ENCODE data around the gene XAGE3. TPM values are rescaled to one million over a fixed set of nuclear protein-coding genes. Genes with fewer than 3 reads are reported as not detected.
"Not testable (repeated sequence)": the region's sequence is repeated elsewhere in the genome, so short reads cannot be mapped to it uniquely, and the experiment has no call there.

The XAGE3 gene
- polyA plus RNA-seq, 2 donors = not detected

DNA sequence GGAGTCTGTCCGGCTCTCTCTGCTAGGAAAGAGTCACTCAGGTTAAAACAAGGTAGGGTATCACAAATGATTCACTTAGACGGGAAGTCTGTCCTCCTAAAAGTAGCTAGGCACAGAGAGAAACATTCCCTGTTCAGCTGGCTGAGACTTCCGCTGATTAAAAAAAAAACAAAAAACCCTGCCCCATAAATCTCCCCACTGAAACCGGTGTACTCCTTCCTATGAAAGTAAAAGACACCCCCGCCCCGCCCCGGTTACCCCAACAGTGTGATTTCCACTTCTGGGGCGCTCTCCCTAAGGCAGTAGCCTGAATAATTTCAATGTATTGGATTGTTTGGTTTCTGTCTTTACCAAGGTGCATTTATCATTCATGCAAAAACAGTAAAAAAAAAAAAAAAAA is 28.6 kb upstream of the XAGE3 start:
- H3K27ac ChIP-seq (ENCODE audit: low read depth in 2 of 2, low read length in 1 of 2) = not testable (repeated sequence)

DNA sequence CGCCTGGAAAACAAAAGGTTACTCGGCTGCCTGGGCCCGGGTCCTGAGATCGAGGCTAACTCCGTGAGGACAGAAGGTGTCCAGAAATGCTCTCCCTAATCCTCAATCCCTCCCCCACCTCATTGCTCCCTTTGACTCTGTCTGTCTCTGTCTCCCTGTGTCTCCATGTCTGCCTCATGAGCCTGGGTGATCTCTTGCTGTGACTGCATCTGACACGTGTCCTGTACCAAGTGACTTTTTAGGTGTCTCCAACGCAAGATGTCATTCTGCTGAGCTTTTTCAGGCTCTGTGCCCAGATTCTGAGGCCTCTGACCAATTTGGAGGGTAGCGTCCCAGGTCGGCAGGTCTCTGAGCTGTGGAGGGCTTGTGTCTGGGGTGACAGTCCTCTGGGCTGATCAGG is 20.2 kb upstream of the XAGE3 start:
- not testable (repeated sequence) for H3K4me1 ChIP-seq (ENCODE audit: control insufficient read depth in 2 of 2, insufficient read depth in 2 of 2, low read length in 1 of 2); H3K27ac ChIP-seq (ENCODE audit: low read depth in 2 of 2, low read length in 1 of 2); H3K9me3 ChIP-seq (ENCODE audit: control insufficient read depth in 2 of 2, insufficient read depth in 1 of 2, low read depth in 1 of 2, low read length in 1 of 2); H3K27me3 ChIP-seq (ENCODE audit: control insufficient read depth in 1 of 2, insufficient read depth in 2 of 2, low read length in 2 of 2); H3K36me3 ChIP-seq (ENCODE audit: control insufficient read depth in 2 of 2, insufficient read depth in 2 of 2, low read length in 1 of 2); H3K4me3 ChIP-seq (ENCODE audit: low read depth in 1 of 2, low read length in 2 of 2)
- no CpG with 5 or more reads among the region's 9 CpGs for WGBS, 2 donors

More for the DNA sequence above, 28.6 kb upstream of the XAGE3 start:
- not testable (repeated sequence) for H3K4me3 ChIP-seq (ENCODE audit: low read depth in 1 of 2, low read length in 2 of 2); H3K27me3 ChIP-seq (ENCODE audit: control insufficient read depth in 1 of 2, insufficient read depth in 2 of 2, low read length in 2 of 2); H3K36me3 ChIP-seq (ENCODE audit: control insufficient read depth in 2 of 2, insufficient read depth in 2 of 2, low read length in 1 of 2); H3K4me1 ChIP-seq (ENCODE audit: control insufficient read depth in 2 of 2, insufficient read depth in 2 of 2, low read length in 1 of 2); H3K9me3 ChIP-seq (ENCODE audit: control insufficient read depth in 2 of 2, insufficient read depth in 1 of 2, low read depth in 1 of 2, low read length in 1 of 2)
- WGBS, 2 donors = no CpG with 5 or more reads among the region's 8 CpGs

DNA sequence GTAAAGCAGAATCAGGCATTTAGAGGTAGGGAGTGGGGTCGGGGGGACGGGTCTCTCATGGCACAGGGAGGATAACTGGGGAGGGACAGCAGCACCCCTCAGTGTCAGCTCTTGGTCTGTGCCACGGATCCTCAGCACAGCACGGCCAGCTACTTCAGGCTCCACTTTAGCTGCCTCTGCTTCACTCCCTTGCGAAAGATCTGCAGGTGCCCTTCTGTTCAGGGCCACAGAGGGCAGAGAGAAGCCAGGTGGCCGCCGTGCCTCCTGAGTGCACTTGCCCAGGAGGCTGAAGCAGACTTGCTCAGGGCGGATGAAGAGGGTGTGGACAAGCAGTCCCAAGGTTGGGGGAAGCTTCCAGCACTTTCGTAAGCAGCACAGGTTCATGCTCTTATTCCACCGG is 19.6 kb upstream of the XAGE3 start:
- not testable (repeated sequence) for H3K36me3 ChIP-seq (ENCODE audit: control insufficient read depth in 2 of 2, insufficient read depth in 2 of 2, low read length in 1 of 2); H3K9me3 ChIP-seq (ENCODE audit: control insufficient read depth in 2 of 2, insufficient read depth in 1 of 2, low read depth in 1 of 2, low read length in 1 of 2); H3K27me3 ChIP-seq (ENCODE audit: control insufficient read depth in 1 of 2, insufficient read depth in 2 of 2, low read length in 2 of 2); H3K27ac ChIP-seq (ENCODE audit: low read depth in 2 of 2, low read length in 1 of 2); H3K4me1 ChIP-seq (ENCODE audit: control insufficient read depth in 2 of 2, insufficient read depth in 2 of 2, low read length in 1 of 2); H3K4me3 ChIP-seq (ENCODE audit: low read depth in 1 of 2, low read length in 2 of 2)
- no CpG with 5 or more reads among the region's 10 CpGs for WGBS, 2 donors

DNA sequence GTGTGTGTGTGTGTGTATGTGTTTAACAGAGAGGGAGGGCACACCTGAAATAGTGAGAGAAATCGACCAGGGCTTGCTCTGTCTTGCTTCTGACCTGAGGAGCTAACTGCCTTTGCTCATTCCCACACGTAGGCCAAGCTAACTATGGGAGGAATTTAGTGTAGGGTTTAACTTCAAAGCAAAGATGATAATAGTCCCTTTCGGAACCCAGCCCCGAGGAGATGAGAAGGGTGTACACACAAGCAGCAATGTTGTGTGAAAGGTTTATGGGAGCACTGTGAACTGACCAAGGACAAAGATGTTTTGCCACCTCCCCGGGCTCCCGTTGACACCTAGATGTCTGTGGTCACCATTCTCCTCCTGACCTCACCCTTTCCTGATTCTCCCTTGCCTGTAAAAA is 8.5 kb upstream of the XAGE3 start:
- H3K9me3 ChIP-seq (ENCODE audit: control insufficient read depth in 2 of 2, insufficient read depth in 1 of 2, low read depth in 1 of 2, low read length in 1 of 2); H3K4me1 ChIP-seq (ENCODE audit: control insufficient read depth in 2 of 2, insufficient read depth in 2 of 2, low read length in 1 of 2); H3K27me3 ChIP-seq (ENCODE audit: control insufficient read depth in 1 of 2, insufficient read depth in 2 of 2, low read length in 2 of 2); H3K27ac ChIP-seq (ENCODE audit: low read depth in 2 of 2, low read length in 1 of 2); H3K4me3 ChIP-seq (ENCODE audit: low read depth in 1 of 2, low read length in 2 of 2); H3K36me3 ChIP-seq (ENCODE audit: control insufficient read depth in 2 of 2, insufficient read depth in 2 of 2, low read length in 1 of 2): not testable (repeated sequence)
- WGBS, 2 donors = 51 to 71% methylated on average over 6 of the region's 6 CpGs

GRCh38 chrX:52875436-52875835 is 7.6 kb upstream of the XAGE3 start:
- not testable (repeated sequence) for H3K27ac ChIP-seq (ENCODE audit: low read depth in 2 of 2, low read length in 1 of 2); H3K36me3 ChIP-seq (ENCODE audit: control insufficient read depth in 2 of 2, insufficient read depth in 2 of 2, low read length in 1 of 2); H3K4me1 ChIP-seq (ENCODE audit: control insufficient read depth in 2 of 2, insufficient read depth in 2 of 2, low read length in 1 of 2); H3K4me3 ChIP-seq (ENCODE audit: low read depth in 1 of 2, low read length in 2 of 2); H3K27me3 ChIP-seq (ENCODE audit: control insufficient read depth in 1 of 2, insufficient read depth in 2 of 2, low read length in 2 of 2); H3K9me3 ChIP-seq (ENCODE audit: control insufficient read depth in 2 of 2, insufficient read depth in 1 of 2, low read depth in 1 of 2, low read length in 1 of 2)
- 84 to 90% methylated on average over 10 of the region's 10 CpGs for WGBS, 2 donors

- H3K4me3 ChIP-seq (ENCODE audit: low read depth in 1 of 2, low read length in 2 of 2) = no peak overlapping the region
- 68 to 83% methylated on average over 5 of the region's 5 CpGs for WGBS, 2 donors
Measured at GRCh38 chrX:52874661-52875060, 6.8 kb upstream of the XAGE3 start.

GRCh38 chrX:52873825-52874224 is 5.9 kb upstream of the XAGE3 start:
- not testable (repeated sequence) for H3K9me3 ChIP-seq (ENCODE audit: control insufficient read depth in 2 of 2, insufficient read depth in 1 of 2, low read depth in 1 of 2, low read length in 1 of 2); H3K27ac ChIP-seq (ENCODE audit: low read depth in 2 of 2, low read length in 1 of 2); H3K4me3 ChIP-seq (ENCODE audit: low read depth in 1 of 2, low read length in 2 of 2); H3K4me1 ChIP-seq (ENCODE audit: control insufficient read depth in 2 of 2, insufficient read depth in 2 of 2, low read length in 1 of 2); H3K36me3 ChIP-seq (ENCODE audit: control insufficient read depth in 2 of 2, insufficient read depth in 2 of 2, low read length in 1 of 2); H3K27me3 ChIP-seq (ENCODE audit: control insufficient read depth in 1 of 2, insufficient read depth in 2 of 2, low read length in 2 of 2)

More at GRCh38 chrX:52874661-52875060, 6.8 kb upstream of the XAGE3 start:
- H3K27ac ChIP-seq (ENCODE audit: low read depth in 2 of 2, low read length in 1 of 2) = no peak overlapping the region
- H3K27me3 ChIP-seq (ENCODE audit: control insufficient read depth in 1 of 2, insufficient read depth in 2 of 2, low read length in 2 of 2) = peaks cover 0 to 3% of the 10 kb centered on the region in 2 donors
- no peaks in the 10 kb centered on the region for H3K4me1 ChIP-seq (ENCODE audit: control insufficient read depth in 2 of 2, insufficient read depth in 2 of 2, low read length in 1 of 2)
- H3K9me3 ChIP-seq (ENCODE audit: control insufficient read depth in 2 of 2, insufficient read depth in 1 of 2, low read depth in 1 of 2, low read length in 1 of 2) = no peaks in the 10 kb centered on the region
- H3K36me3 ChIP-seq (ENCODE audit: control insufficient read depth in 2 of 2, insufficient read depth in 2 of 2, low read length in 1 of 2) = no peaks in the 10 kb centered on the region

DNA sequence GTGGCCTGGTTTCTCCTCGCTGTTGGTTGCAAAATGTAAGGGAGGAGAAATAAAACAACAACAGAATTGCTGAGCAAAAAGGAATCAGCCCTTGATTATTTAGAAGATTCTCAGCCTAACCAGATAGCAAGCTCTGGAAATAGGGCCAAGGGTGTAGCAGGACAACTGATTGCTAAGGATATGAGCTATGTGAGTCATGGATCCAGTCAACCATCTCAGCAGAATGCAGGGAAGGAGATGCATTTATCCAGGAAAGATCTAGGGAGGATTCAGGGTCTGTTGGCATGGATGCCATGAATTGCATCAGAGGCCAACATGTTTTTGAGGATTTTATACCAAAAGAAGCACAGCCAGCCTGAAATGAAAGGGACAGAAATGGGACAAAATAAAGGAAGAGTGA is 2.2 kb upstream of the XAGE3 start:
- Histone ChIP-seq H3K4me1 (ENCODE audit: control insufficient read depth in 2 of 2, insufficient read depth in 2 of 2, low read length in 1 of 2) (no peaks in the 10 kb centered on the region), H3K9me3 (ENCODE audit: control insufficient read depth in 2 of 2, insufficient read depth in 1 of 2, low read depth in 1 of 2, low read length in 1 of 2) (no peaks in the 10 kb centered on the region), H3K27ac (ENCODE audit: low read depth in 2 of 2, low read length in 1 of 2) (no peak overlapping the region), H3K36me3 (ENCODE audit: control insufficient read depth in 2 of 2, insufficient read depth in 2 of 2, low read length in 1 of 2) (no peaks in the 10 kb centered on the region), H3K27me3 (ENCODE audit: control insufficient read depth in 1 of 2, insufficient read depth in 2 of 2, low read length in 2 of 2) (peaks cover 0 to 3% of the 10 kb centered on the region in 2 donors), H3K4me3 (ENCODE audit: low read depth in 1 of 2, low read length in 2 of 2) (no peak overlapping the region)
- 59 to 88% methylated on average over 1 of the region's 1 CpG for WGBS, 2 donors

- H3K4me3 ChIP-seq (ENCODE audit: low read depth in 1 of 2, low read length in 2 of 2) = no peak overlapping the region
- H3K4me1 ChIP-seq (ENCODE audit: control insufficient read depth in 2 of 2, insufficient read depth in 2 of 2, low read length in 1 of 2) = no peaks in the 10 kb centered on the region
- no peak overlapping the region for H3K27ac ChIP-seq (ENCODE audit: low read depth in 2 of 2, low read length in 1 of 2)
- no peaks in the 10 kb centered on the region for H3K36me3 ChIP-seq (ENCODE audit: control insufficient read depth in 2 of 2, insufficient read depth in 2 of 2, low read length in 1 of 2)
- peaks cover 0 to 2% of the 10 kb centered on the region in 2 donors for H3K27me3 ChIP-seq (ENCODE audit: control insufficient read depth in 1 of 2, insufficient read depth in 2 of 2, low read length in 2 of 2)
- WGBS, 2 donors = 44 to 63% methylated on average over 6 of the region's 6 CpGs
- no peaks in the 10 kb centered on the region for H3K9me3 ChIP-seq (ENCODE audit: control insufficient read depth in 2 of 2, insufficient read depth in 1 of 2, low read depth in 1 of 2, low read length in 1 of 2)
Measured at GRCh38 chrX:52865343-52865998, 2.4 kb downstream of the XAGE3 start.

GRCh38 chrX:52856991-52857525 is 10.8 kb downstream of the XAGE3 start:
- H3K4me1 ChIP-seq (ENCODE audit: control insufficient read depth in 2 of 2, insufficient read depth in 2 of 2, low read length in 1 of 2); H3K4me3 ChIP-seq (ENCODE audit: low read depth in 1 of 2, low read length in 2 of 2); H3K27me3 ChIP-seq (ENCODE audit: control insufficient read depth in 1 of 2, insufficient read depth in 2 of 2, low read length in 2 of 2); H3K9me3 ChIP-seq (ENCODE audit: control insufficient read depth in 2 of 2, insufficient read depth in 1 of 2, low read depth in 1 of 2, low read length in 1 of 2); H3K36me3 ChIP-seq (ENCODE audit: control insufficient read depth in 2 of 2, insufficient read depth in 2 of 2, low read length in 1 of 2); H3K27ac ChIP-seq (ENCODE audit: low read depth in 2 of 2, low read length in 1 of 2): not testable (repeated sequence)
- WGBS, 2 donors = 45 to 46% methylated on average over 4 of the region's 4 CpGs

Data from esophagus (tissue), 2 donors.